GM12864 (cell line): ENCODE results near the gene KLF1.

Experiments
- DNase-seq: peaks from one replicate; pipeline ENCODE4 v3.0.0-alpha.2; 2011; ENCODE audit warnings: low read depth
- H3K4me3 ChIP-seq: 2 replicates; pipeline ENCODE4 v1.5.1; 2011; ENCODE audit warnings: mild to moderate bottlenecking, low read depth, low read length, control low read depth
- TF ChIP-seq, protein P1 (sequence below): IDR thresholded peaks from 2 replicates; pipeline ENCODE4 v1.5.1; 2011; ENCODE audit warnings: low read depth, mild to moderate bottlenecking, moderate library complexity, low read length, control low read depth, inconsistent platforms; ENCODE audit errors: missing control alignments

Gene KLF1

GRCh38 chr19:12843999-12844732 is 42.8 kb downstream of the KLF1 start:
- no peak for DNase-seq
- TF ChIP-seq, protein P1, sequence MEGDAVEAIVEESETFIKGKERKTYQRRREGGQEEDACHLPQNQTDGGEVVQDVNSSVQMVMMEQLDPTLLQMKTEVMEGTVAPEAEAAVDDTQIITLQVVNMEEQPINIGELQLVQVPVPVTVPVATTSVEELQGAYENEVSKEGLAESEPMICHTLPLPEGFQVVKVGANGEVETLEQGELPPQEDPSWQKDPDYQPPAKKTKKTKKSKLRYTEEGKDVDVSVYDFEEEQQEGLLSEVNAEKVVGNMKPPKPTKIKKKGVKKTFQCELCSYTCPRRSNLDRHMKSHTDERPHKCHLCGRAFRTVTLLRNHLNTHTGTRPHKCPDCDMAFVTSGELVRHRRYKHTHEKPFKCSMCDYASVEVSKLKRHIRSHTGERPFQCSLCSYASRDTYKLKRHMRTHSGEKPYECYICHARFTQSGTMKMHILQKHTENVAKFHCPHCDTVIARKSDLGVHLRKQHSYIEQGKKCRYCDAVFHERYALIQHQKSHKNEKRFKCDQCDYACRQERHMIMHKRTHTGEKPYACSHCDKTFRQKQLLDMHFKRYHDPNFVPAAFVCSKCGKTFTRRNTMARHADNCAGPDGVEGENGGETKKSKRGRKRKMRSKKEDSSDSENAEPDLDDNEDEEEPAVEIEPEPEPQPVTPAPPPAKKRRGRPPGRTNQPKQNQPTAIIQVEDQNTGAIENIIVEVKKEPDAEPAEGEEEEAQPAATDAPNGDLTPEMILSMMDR: no peak
- H3K4me3 ChIP-seq: no peak overlapping the region

- H3K4me3 ChIP-seq: no peak overlapping the region
- DNase-seq: no peak
- TF ChIP-seq, protein P1: no peak
Measured at GRCh38 chr19:12843328-12843727, 43.7 kb downstream of the KLF1 start.

DNA sequence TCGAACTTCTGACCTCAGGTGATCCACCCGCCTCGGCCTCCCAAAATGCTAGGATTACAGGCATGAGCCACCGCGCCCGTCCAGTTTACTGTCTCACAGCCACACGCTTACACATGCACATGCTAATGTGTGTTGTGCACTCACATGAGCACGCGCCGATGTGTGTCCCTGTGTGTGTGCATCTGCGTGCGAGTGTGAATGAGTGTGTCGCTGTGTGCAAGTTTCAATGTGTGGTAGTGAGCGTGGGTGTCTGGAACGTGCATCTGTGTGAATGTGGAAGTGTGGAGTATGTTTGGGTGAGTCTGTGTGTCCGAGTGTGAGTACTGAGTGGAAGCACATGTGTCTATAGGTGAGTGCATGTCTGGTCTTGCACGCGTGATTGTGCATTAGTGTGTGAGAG is 44.5 kb downstream of the KLF1 start:
- no peak for DNase-seq
- H3K4me3 ChIP-seq: no peak overlapping the region
- TF ChIP-seq, protein P1: no peak

DNA sequence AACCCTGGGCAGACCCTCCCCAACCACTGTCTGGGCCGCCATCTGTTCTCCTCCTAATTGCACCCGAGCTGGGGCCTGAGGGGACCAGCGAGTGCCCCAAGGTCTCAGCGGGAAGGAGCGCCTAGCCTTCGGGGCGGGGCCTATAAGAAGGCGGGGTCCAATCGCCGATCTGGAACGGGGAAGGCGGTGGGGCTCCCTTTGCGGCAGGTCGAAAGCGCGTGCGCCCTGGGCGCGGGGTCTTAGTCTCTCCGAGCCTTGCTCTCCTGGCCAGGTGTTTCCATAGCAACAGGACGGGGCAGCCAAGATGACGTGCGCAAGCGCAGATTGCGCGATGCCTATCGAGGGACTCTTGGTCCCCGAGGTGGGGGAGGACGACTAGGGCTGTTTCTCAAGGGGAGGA is 45.9 kb downstream of the KLF1 start:
- H3K4me3 ChIP-seq: no peak overlapping the region
- no peak for DNase-seq
- TF ChIP-seq, protein P1: no peak

GRCh38 chr19:12840091-12841079 is 46.6 kb downstream of the KLF1 start:
- no peak overlapping the region for H3K4me3 ChIP-seq
- no peak for DNase-seq
- TF ChIP-seq, protein P1: no peak

- no peak overlapping the region for H3K4me3 ChIP-seq
Measured at GRCh38 chr19:12838886-12839756, 47.9 kb downstream of the KLF1 start.

More at GRCh38 chr19:12838886-12839756, 47.9 kb downstream of the KLF1 start:
- no peak for DNase-seq
- TF ChIP-seq, protein P1: no peak
